Tongue (tissue), 2 donors: ENCODE results near the gene ZNF354B. TPM values are rescaled to one million over a fixed set of nuclear protein-coding genes. Genes with fewer than 3 reads are reported as not detected.
"Not testable (repeated sequence)": the region's sequence is repeated elsewhere in the genome, so short reads cannot be mapped to it uniquely, and the experiment has no call there.

ENCODE experiments used
- DNase-seq: peaks from one replicate; pipeline ENCODE4 v3.0.0-alpha.2; 2015
- total RNA-seq: library from RNA; depleted of rRNA; stranded (reverse); fragments of >200 nt; gene quantifications from one replicate; pipeline ENCODE4 v1.2.3, GENCODE V29; 2014

ZNF354B gene
- 27.3 TPM for total RNA-seq

- DNase-seq: peak; percentile 96
Measured at GRCh38 chr5:178859625-178860521, at the start of gene ZNF354B. TSS of gene ZNF354B (plus strand) at chr5:178859953. CDS start at chr5:178861048, 1,095 bp downstream.

GRCh38 chr5:178817506-178817905, 42.2 kb upstream of the ZNF354B start:
- no peak for DNase-seq

GRCh38 chr5:178818094-178818493, 41.7 kb upstream of the ZNF354B start:
- peak; percentile 7 for DNase-seq

- no peak for DNase-seq
Measured at GRCh38 chr5:178820001-178820400, 39.8 kb upstream of the ZNF354B start.

- DNase-seq: no peak
Measured at GRCh38 chr5:178825444-178825843, 34.3 kb upstream of the ZNF354B start.

- DNase-seq: no peak
Measured at GRCh38 chr5:178826216-178826615, 33.5 kb upstream of the ZNF354B start.

GRCh38 chr5:178827636-178828035, 32.1 kb upstream of the ZNF354B start:
- no peak for DNase-seq

GRCh38 chr5:178831049-178831448, 28.7 kb upstream of the ZNF354B start:
- DNase-seq: no peak

- no peak for DNase-seq
Measured at GRCh38 chr5:178832618-178833201, 27.0 kb upstream of the ZNF354B start.

GRCh38 chr5:178836628-178837027, 23.1 kb upstream of the ZNF354B start:
- no peak for DNase-seq

GRCh38 chr5:178838695-178839318, 20.9 kb upstream of the ZNF354B start:
- DNase-seq: not testable (repeated sequence)

GRCh38 chr5:178839319-178839704, 20.4 kb upstream of the ZNF354B start:
- DNase-seq: peak; percentile 84

- DNase-seq: not testable (repeated sequence)
Measured at GRCh38 chr5:178840399-178840798, 19.4 kb upstream of the ZNF354B start.

- no peak for DNase-seq
Measured at GRCh38 chr5:178849316-178849715, 10.4 kb upstream of the ZNF354B start.

- no peak for DNase-seq
Measured at GRCh38 chr5:178851951-178852350, 7.8 kb upstream of the ZNF354B start.

GRCh38 chr5:178854284-178854683, 5.5 kb upstream of the ZNF354B start:
- DNase-seq: no peak

GRCh38 chr5:178860615-178861014, 862 bp downstream of the ZNF354B start:
- not testable (repeated sequence) for DNase-seq

- DNase-seq: no peak
Measured at GRCh38 chr5:178861627-178862026, 1.9 kb downstream of the ZNF354B start.

GRCh38 chr5:178866946-178867345, 7.2 kb downstream of the ZNF354B start:
- DNase-seq: no peak

GRCh38 chr5:178869577-178869976, 9.8 kb downstream of the ZNF354B start:
- DNase-seq: no peak

GRCh38 chr5:178870411-178870810, 10.7 kb downstream of the ZNF354B start:
- no peak for DNase-seq

- no peak for DNase-seq
Measured at GRCh38 chr5:178872302-178872701, 12.5 kb downstream of the ZNF354B start.

GRCh38 chr5:178883115-178883694, 23.5 kb downstream of the ZNF354B start:
- DNase-seq: not testable (repeated sequence)
